Measurements from ENCODE around the gene MYCBPAP.

MYCBPAP gene

GRCh38 chr17:50523208-50523607, 15.0 kb downstream of the MYCBPAP start:
- no peaks in the 10 kb centered on the region for H3K27me3 Mint-ChIP-seq
- CTCF ChIA-PET = interaction anchor here (0.5 to 0.7 kb wide), 2 partner anchors 9 to 307 kb away, joined by 3 read pairs; partner anchors contain the start of gene EPN3
- DNase-seq = no peak
- no peaks in the 10 kb centered on the region for H3K36me3 Mint-ChIP-seq
- peaks cover 10% of the 10 kb centered on the region for H3K4me1 Mint-ChIP-seq
- no peak overlapping the region for H3K27ac Mint-ChIP-seq
- no peak overlapping the region for H3K4me3 Mint-ChIP-seq
- H3K9me3 Mint-ChIP-seq = no peaks in the 10 kb centered on the region

- Mint-ChIP-seq H3K4me3 (no peak overlapping the region), H3K27ac (no peak overlapping the region), H3K36me3 (no peaks in the 10 kb centered on the region), H3K9me3 (no peaks in the 10 kb centered on the region), H3K27me3 (peaks cover 15% of the 10 kb centered on the region), H3K4me1 (peaks cover 4% of the 10 kb centered on the region)
- DNase-seq = no peak
- CTCF ChIA-PET = no interaction called here
Observed at GRCh38 chr17:50524838-50525237, 16.6 kb downstream of the MYCBPAP start.

DNA sequence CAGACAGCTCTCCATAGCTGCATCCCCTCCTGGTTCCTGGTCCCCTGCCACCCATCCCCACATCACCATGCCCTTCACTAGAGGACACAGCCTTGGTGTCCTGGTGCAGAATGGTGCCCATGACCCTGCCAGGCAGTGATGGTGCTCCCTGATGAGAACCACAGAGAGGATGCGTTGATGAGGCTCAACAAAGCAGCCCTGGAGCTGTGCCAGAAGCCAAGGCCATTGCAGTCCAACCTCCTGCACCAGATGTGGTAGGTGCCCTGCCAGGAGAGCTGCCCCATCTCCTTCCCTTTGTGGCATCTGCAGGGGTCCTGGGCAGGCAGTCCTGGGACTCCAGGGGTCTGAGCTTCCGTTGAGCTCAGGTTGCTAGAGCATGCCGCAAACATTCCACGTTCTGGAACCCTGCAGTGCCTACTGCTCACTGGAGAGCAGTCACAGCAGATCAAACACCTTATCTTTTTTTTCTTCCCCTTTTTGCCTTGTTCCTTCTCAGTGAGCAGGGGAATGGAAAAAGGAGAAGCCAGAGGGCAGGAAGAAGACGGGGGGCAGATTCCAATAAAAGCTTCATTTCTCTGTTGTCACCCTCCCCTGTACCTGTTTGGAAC, 19.0 kb downstream of the MYCBPAP start:
- no peak for DNase-seq
- H3K4me3 Mint-ChIP-seq = no peak overlapping the region
- H3K27ac Mint-ChIP-seq = no peak overlapping the region
- no peaks in the 10 kb centered on the region for H3K36me3 Mint-ChIP-seq
- CTCF ChIA-PET = interaction anchor here (0.6 to 1.0 kb wide), 2 partner anchors 43 to 180 kb away, joined by 3 read pairs; partner anchors contain the start of gene ANKRD40
- H3K27me3 Mint-ChIP-seq = peaks cover 38% of the 10 kb centered on the region
- H3K4me1 Mint-ChIP-seq = no peaks in the 10 kb centered on the region
- H3K9me3 Mint-ChIP-seq = no peaks in the 10 kb centered on the region

GRCh38 chr17:50527949-50528474, 19.8 kb downstream of the MYCBPAP start:
- CTCF ChIA-PET = interaction anchor here (1.0 kb wide), 1 partner anchor 44 kb away, joined by 3 read pairs; no protein-coding TSS in a partner anchor
- no peak for DNase-seq
- H3K4me3 Mint-ChIP-seq = no peak overlapping the region
- no peaks in the 10 kb centered on the region for H3K36me3 Mint-ChIP-seq
- peaks cover 46% of the 10 kb centered on the region for H3K27me3 Mint-ChIP-seq
- no peak overlapping the region for H3K27ac Mint-ChIP-seq
- no peaks in the 10 kb centered on the region for H3K9me3 Mint-ChIP-seq
- H3K4me1 Mint-ChIP-seq = no peaks in the 10 kb centered on the region

DNA sequence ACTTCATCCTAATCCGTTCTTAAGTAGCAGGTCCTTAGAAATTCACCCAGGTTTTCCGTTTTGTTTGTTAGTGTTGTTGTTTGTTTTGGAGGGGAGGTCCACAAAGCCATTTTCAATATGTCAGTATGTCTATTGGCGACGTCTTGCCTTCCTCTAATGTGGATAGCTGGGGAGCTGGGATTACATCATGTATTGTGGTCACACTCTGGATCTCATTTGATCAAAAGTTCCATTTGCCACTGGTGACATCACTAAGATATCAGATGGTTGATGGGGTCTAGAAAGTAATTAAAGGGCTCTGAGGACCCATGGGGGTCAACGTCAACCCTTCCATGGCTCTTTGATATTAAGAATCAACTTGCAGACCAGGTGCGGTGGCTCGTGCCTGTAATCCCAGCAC, 21.6 kb downstream of the MYCBPAP start:
- Mint-ChIP-seq H3K27ac (no peak overlapping the region), H3K4me1 (peaks cover 10% of the 10 kb centered on the region), H3K36me3 (no peaks in the 10 kb centered on the region), H3K27me3 (peaks cover 64% of the 10 kb centered on the region), H3K9me3 (no peaks in the 10 kb centered on the region), H3K4me3 (no peak overlapping the region)
- no peak for DNase-seq
- CTCF ChIA-PET = no interaction called here

GRCh38 chr17:50531428-50532025, 23.3 kb downstream of the MYCBPAP start:
- no peak for DNase-seq
- Mint-ChIP-seq H3K27ac (no peak overlapping the region), H3K4me3 (no peak overlapping the region), H3K9me3 (no peaks in the 10 kb centered on the region), H3K4me1 (peaks cover 10% of the 10 kb centered on the region), H3K27me3 (peaks cover 79% of the 10 kb centered on the region), H3K36me3 (no peaks in the 10 kb centered on the region)
- CTCF ChIA-PET = interaction anchor here (0.9 to 2.1 kb wide), 5 partner anchors 10 to 331 kb away, joined by 3 to 6 read pairs (median 3); no protein-coding TSS in a partner anchor

DNA sequence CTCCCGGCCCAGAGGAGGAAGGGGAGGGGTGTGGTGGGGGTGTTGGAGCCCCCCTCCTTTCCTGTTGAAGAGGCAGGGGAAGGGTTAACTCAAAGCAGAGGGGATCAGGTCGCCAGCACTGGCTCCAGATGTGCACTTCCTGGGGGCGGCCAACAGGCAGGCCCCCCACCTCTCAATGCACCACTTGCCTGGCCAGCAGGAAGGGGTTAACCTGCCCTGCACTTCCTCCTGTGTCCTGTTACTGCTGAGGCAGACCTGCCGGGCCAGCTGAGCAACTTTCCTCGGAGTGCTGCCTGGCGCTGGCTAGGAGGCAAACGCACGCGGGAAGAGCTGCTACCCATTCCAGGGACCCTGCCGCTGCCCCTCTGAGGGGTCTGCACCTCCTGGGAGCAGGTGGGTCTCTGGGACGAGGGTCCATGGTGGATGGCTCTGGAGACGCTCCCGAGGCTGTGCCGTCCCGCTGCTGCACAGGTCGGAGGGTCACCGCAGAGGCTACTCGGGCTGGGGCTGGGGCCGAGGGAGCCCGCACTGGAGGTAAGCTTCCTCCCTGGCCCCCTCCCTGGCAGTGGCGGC, 24.3 kb downstream of the MYCBPAP start, which contains the start of gene EPN3:
Gene EPN3 (plus strand): TSS at position 284 of the 573 bp plus-strand sequence. CDS start 3,822 bp downstream, outside the sequence.
- CTCF ChIA-PET = interaction anchor here (0.7 to 2.1 kb wide), 5 partner anchors 9 to 332 kb away, joined by 3 to 6 read pairs (median 3); no protein-coding TSS in a partner anchor

GRCh38 chr17:50533185-50533584, 24.9 kb downstream of the MYCBPAP start:
- Mint-ChIP-seq H3K4me1 (peaks cover 10% of the 10 kb centered on the region), H3K36me3 (no peaks in the 10 kb centered on the region), H3K27ac (no peak overlapping the region), H3K4me3 (no peak overlapping the region), H3K9me3 (no peaks in the 10 kb centered on the region), H3K27me3 (peaks cover 88% of the 10 kb centered on the region)
- CTCF ChIA-PET = interaction anchor here (0.7 to 2.1 kb wide), 4 partner anchors 10 to 51 kb away, joined by 3 to 6 read pairs (median 3); no protein-coding TSS in a partner anchor
- DNase-seq = no peak

More for the DNA sequence above, 24.3 kb downstream of the MYCBPAP start, which contains the start of gene EPN3:
- no peaks in the 10 kb centered on the region for H3K36me3 Mint-ChIP-seq
- no peaks in the 10 kb centered on the region for H3K9me3 Mint-ChIP-seq
- H3K4me3 Mint-ChIP-seq = no peak within 1 kb of the TSS
- H3K27ac Mint-ChIP-seq = no peak within 1 kb of the TSS
- DNase-seq = no peak
- H3K27me3 Mint-ChIP-seq = peaks cover 85% of the 10 kb centered on the region
- H3K4me1 Mint-ChIP-seq = peaks cover 10% of the 10 kb centered on the region

GRCh38 chr17:50533720-50534148, 25.5 kb downstream of the MYCBPAP start:
- CTCF ChIA-PET = interaction anchor here (0.7 to 0.9 kb wide), 2 partner anchors 28 to 52 kb away, joined by 3 read pairs; no protein-coding TSS in a partner anchor
- Mint-ChIP-seq H3K27me3 (peaks cover 83% of the 10 kb centered on the region), H3K27ac (no peak overlapping the region), H3K36me3 (no peaks in the 10 kb centered on the region), H3K9me3 (no peaks in the 10 kb centered on the region), H3K4me1 (peaks cover 10% of the 10 kb centered on the region), H3K4me3 (no peak overlapping the region)
- DNase-seq = no peak

DNA sequence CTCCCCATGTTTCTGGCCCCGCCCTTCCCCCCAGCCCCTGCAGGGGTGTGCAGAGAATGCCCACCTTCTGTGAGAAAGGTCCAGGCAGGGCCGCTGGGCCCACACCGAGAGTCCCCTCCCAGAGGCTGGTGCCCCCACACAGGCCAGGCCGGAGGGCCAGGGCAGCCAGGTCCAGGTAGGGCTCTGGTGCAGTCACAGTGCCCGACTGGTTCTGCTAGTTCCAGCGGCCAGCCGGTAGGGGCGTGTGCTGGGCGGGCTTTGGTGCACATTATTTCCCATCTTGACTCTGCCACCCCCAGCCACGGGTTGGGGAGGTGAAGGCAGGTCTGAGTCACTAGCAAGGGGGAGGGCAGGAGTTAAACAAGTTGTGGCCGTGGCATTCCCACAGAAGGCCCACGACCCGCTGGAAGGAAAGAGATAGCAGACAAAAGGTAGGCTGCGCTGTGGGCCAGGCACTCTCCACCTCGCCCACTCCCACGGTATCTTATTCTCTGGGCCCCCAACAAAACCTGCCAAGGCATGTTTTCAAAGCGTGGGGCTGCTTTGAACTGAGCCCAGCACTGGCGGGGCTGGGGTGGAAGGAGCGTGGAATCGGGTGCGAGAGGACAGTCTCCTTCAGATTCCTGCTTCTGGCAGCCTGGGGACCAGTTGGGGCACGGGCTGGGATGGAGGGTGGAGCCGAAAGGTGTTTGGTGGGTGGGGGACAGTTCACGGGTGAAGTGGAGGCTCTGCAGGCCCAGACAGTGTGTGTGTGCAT, 26.2 kb downstream of the MYCBPAP start:
- Mint-ChIP-seq H3K27me3 (peaks cover 76% of the 10 kb centered on the region), H3K9me3 (no peaks in the 10 kb centered on the region), H3K36me3 (no peaks in the 10 kb centered on the region), H3K4me3 (no peak overlapping the region), H3K4me1 (peaks cover 10% of the 10 kb centered on the region), H3K27ac (no peak overlapping the region)
- CTCF ChIA-PET = no interaction called here
- no peak for DNase-seq

DNA sequence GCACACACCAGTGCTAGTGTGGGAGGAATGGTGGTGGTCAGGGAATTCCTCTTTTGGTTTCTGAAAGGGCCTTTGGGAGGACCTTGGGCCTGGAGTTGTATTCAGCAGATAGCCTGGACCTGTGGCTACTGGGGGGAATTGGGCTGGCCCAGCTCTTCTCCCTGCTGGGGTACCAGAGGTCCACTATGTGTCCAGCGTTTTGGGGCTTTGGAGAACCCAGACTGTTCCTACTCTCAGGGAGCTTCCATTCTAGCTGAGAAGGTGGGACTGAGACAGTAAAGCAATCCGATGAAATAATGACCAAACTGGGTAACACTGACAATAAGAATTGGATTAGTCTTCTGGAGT, 26.7 kb downstream of the MYCBPAP start:
- no peak for DNase-seq
- H3K4me3 Mint-ChIP-seq = no peak overlapping the region
- CTCF ChIA-PET = interaction anchor here (1.0 kb wide), 1 partner anchor 91 kb away, joined by 3 read pairs; no protein-coding TSS in a partner anchor
- H3K27ac Mint-ChIP-seq = no peak overlapping the region
- H3K27me3 Mint-ChIP-seq = peaks cover 73% of the 10 kb centered on the region
- H3K36me3 Mint-ChIP-seq = no peaks in the 10 kb centered on the region
- no peaks in the 10 kb centered on the region for H3K9me3 Mint-ChIP-seq
- H3K4me1 Mint-ChIP-seq = peaks cover 10% of the 10 kb centered on the region

GRCh38 chr17:50535407-50535806, 27.2 kb downstream of the MYCBPAP start:
- CTCF ChIA-PET = interaction anchor here (1.0 kb wide), 1 partner anchor 90 kb away, joined by 3 read pairs; no protein-coding TSS in a partner anchor
- no peak for DNase-seq
- Mint-ChIP-seq H3K4me3 (no peak overlapping the region), H3K27ac (no peak overlapping the region), H3K9me3 (no peaks in the 10 kb centered on the region), H3K27me3 (peaks cover 68% of the 10 kb centered on the region), H3K4me1 (peaks cover 12% of the 10 kb centered on the region), H3K36me3 (no peaks in the 10 kb centered on the region)

GRCh38 chr17:50536683-50537646, 28.7 kb downstream of the MYCBPAP start:
- H3K4me3 Mint-ChIP-seq = no peak overlapping the region
- CTCF ChIA-PET = no interaction called here
- H3K27ac Mint-ChIP-seq = no peak overlapping the region
- H3K36me3 Mint-ChIP-seq = no peaks in the 10 kb centered on the region
- H3K4me1 Mint-ChIP-seq = peaks cover 16% of the 10 kb centered on the region
- H3K9me3 Mint-ChIP-seq = no peaks in the 10 kb centered on the region
- H3K27me3 Mint-ChIP-seq = peaks cover 61% of the 10 kb centered on the region
- no peak for DNase-seq

All from activated naive CD4-positive, alpha-beta T cell treated with anti-CD3 and anti-CD28 coated beads, Interleukin-2, amount 10 ng/mL, durations not matched to agents 7 days and 5 days (primary cell).